Activated CD8-positive, alpha-beta memory T cell treated with anti-CD3 and anti-CD28 coated beads, Interleukin-2, amount 10 ng/mL, durations not matched to agents 7 days and 5 days (primary cell): ENCODE results near the gene CHST8. TPM values are rescaled to one million over a fixed set of nuclear protein-coding genes. Genes with fewer than 3 reads are reported as not detected.

Experiments used
- ATAC-seq: fragments of 150-1000 bp; cut with Tn5 transposase; one replicate; pipeline ENCODE4 v1.10.0; 2021; ENCODE audit warnings: moderate library complexity
- CTCF ChIA-PET: fragments of 350-600 bp; sonication (Branson Sonifier 250); formaldehyde crosslinking; loops from one replicate; lab custom pipeline; 2021; ENCODE audit warnings: antibody characterized with exemption; lab: Charles Lee
- DNase-seq: peaks from one replicate; pipeline ENCODE4 v3.0.0-alpha.2; 2020
- H3K27ac Mint-ChIP-seq: one replicate; pipeline ENCODE4 v1.8.0; 2021; ENCODE audit warnings: mild to moderate bottlenecking, mixed read lengths
- H3K27me3 Mint-ChIP-seq: one replicate; pipeline ENCODE4 v1.8.0; 2021; ENCODE audit warnings: mixed read lengths
- H3K36me3 Mint-ChIP-seq: one replicate; pipeline ENCODE4 v1.8.0; 2021; ENCODE audit warnings: mild to moderate bottlenecking, mixed read lengths
- H3K4me1 Mint-ChIP-seq: one replicate; pipeline ENCODE4 v1.8.0; 2021; ENCODE audit warnings: mixed read lengths
- H3K4me3 Mint-ChIP-seq: one replicate; pipeline ENCODE4 v1.8.0; 2021; ENCODE audit warnings: mild to moderate bottlenecking, moderate library complexity, mixed read lengths
- H3K9me3 Mint-ChIP-seq: one replicate; pipeline ENCODE4 v1.8.0; 2022; ENCODE audit warnings: low read depth, mixed read lengths
- total RNA-seq, 2 experiments: library from RNA; stranded (reverse); gene quantifications; one replicate each; pipeline ENCODE4 v1.2.3, GENCODE V29; 2021

Gene CHST8
- total RNA-seq, 2 experiments from 2014 or later = not detected

DNA sequence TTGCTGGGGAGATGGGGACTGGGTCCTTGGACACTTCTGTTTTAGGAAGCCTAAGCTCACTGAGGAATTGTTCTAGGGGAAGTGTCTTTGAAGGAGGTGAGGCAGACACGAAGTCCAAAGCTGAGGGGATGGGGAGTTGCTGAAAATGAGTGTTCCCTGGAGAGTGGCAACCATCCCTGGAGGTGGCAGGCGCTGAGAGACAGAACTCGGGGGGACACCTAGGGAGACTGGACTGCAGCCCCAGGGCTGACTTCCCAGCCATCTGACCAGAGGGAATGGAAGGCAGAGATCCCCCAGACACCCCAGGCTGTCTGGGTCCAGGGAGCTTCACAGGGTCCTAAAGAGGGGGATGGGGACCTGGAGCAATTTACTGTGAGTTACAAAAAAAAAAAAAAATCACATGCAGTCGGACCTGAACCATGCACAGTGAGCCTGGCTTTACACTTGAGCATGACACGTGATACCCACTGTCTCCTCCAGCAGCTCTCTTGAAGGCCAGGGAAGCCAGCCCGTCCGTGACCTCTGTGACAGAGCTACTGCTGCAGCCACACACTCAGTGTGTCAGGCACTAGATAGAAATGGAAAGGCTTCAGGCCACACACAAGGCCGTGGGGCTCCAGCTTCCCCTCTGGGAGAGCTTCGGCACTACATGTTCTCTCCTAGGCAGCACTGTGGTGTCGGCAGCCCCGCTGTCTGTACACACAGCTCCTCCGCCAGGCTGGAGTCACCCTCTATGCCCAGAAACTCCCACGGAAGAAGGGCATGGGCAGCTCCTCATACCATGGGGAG lies 97.8 kb downstream of the CHST8 start:
- Mint-ChIP-seq H3K4me3 (no peak overlapping the region), H3K9me3 (no peaks in the 10 kb centered on the region), H3K27ac (no peak overlapping the region), H3K36me3 (no peaks in the 10 kb centered on the region), H3K27me3 (no peaks in the 10 kb centered on the region), H3K4me1 (no peaks in the 10 kb centered on the region)
- CTCF ChIA-PET = no interaction called here
- DNase-seq (no peak), ATAC-seq (no peak)

DNA sequence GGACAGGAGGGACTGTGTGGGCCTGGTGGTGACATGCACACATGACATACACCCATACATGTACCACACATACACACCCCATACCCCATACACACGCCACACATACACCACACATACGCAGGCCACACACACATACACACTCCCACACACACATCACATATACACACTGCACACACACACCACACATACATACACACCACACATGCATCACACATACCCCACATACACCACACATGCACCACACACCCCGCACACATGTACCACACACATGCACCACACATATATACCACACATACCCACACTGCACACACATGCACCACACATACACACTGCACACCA lies 98.4 kb downstream of the CHST8 start:
- DNase-seq (no peak), ATAC-seq (no peak)
- H3K27me3 Mint-ChIP-seq = no peaks in the 10 kb centered on the region
- no peak overlapping the region for H3K4me3 Mint-ChIP-seq
- H3K9me3 Mint-ChIP-seq = no peaks in the 10 kb centered on the region
- H3K27ac Mint-ChIP-seq = no peak overlapping the region
- CTCF ChIA-PET = no interaction called here
- no peaks in the 10 kb centered on the region for H3K36me3 Mint-ChIP-seq
- H3K4me1 Mint-ChIP-seq = no peaks in the 10 kb centered on the region

DNA sequence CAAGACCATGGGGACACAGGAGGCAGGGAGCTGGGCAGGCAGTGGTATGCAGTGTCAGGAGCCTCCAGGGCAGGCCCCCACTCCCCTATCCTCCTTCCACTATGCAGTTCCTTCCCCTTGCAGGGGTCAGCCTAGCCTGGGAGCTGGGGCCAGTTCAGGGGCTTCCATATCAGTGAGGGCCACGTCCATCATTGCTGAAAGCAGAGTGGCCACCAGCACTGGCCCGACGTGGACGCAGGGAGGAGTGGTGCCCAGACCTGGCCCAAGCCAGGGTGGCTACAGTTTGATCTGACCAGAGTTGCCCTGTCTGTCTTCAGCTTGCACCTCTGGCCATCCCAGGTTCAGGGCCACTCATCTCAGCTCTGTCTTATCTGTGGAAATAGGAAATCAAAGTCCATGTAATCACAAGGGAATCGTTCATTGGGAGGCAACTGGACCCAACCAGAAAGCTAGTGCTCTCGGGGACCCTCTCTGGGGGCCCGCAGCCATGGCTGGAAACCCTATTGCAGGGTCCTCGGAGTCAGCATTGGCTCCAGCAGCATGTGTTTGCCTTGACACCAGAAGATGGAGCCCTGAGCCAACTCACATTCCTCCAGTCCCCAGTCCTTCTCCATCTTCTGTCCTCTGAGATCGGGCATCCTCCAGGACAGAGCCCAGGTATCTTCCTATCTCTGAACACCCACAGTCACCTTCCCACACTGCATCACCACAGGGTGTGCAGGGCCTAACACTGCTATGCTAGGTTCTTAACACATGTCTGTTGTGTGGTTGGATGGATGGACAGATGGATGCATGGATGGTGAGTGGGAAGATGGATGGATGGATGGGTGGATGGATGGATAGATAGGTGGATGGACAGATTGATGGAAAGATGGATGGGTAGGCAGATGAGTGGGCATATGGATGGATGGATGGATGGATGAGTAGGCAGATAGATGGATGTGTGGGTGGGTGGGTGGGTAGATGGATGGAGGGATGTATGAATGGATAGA lies 99.2 kb downstream of the CHST8 start:
- Mint-ChIP-seq H3K4me1 (no peaks in the 10 kb centered on the region), H3K27me3 (no peaks in the 10 kb centered on the region), H3K4me3 (no peak overlapping the region), H3K9me3 (no peaks in the 10 kb centered on the region), H3K36me3 (no peaks in the 10 kb centered on the region), H3K27ac (no peak overlapping the region)
- CTCF ChIA-PET = no interaction called here
- DNase-seq = no peak
- no peak for ATAC-seq

DNA sequence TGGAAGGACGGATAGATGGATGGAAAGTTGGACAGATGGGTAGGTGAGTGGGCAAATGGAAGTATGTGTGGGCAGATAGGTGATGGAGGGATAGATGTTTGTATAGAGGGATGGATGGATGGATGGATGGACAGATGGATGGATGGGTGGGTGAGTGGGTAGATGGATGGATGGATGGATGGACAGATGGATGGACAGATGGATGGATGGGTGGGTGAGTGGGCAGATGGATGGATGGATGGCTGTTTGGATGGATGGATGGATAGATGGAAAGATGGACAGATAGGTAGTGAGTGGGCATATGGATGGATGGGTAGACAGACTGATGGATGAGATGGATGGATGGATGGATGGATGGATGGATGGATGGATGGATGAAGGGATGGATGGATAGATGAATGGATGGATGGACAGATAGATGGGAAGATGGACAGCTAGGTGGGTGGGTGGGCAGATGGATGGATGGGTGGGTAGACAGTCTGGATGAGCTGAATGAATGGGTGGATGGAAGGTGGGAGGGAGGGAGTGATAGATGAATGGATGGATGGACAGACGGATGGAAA lies 100.1 kb downstream of the CHST8 start:
- H3K27me3 Mint-ChIP-seq = no peaks in the 10 kb centered on the region
- no peaks in the 10 kb centered on the region for H3K9me3 Mint-ChIP-seq
- no peaks in the 10 kb centered on the region for H3K4me1 Mint-ChIP-seq
- no peak for DNase-seq
- no peak for ATAC-seq
- no peak overlapping the region for H3K4me3 Mint-ChIP-seq
- no peak overlapping the region for H3K27ac Mint-ChIP-seq
- H3K36me3 Mint-ChIP-seq = no peaks in the 10 kb centered on the region
- CTCF ChIA-PET = no interaction called here

DNA sequence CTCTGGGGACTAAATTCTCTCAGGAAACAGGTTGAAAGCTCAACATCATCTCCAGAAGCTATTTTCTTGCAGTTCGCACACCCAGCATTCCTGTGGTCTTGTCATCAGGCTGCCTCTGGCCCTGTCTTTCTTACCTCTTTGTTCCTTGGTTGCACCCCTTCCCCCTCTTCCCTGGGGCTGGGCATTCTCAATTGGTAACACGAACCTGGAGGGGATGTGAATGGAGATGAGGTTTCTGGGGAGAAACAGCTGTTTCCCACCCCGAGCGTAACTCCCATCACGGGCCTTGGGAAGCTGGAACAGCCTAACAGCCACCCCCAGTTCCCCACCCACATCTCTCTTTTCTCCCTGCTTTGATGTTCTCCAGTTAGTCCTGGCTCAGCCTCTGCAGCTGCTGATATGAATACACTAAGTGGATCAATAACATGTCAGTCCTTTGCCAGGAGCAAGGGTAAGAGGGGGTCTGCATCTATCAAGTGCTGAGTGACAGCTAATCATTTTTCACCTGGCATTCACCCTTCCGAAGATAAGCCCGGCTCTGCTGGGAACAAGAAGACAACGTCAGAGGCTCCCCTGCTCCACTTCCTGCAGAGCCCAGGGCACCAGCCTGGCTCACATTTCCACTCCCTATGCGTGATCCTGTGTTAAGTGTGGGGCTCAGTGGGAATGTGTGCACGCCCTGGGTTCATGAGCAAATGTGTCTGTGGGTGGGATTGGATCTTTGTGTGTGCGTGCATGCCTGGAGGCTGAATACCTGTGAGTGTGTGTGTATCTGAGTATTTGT lies 100.9 kb downstream of the CHST8 start:
- Mint-ChIP-seq H3K9me3 (no peaks in the 10 kb centered on the region), H3K4me1 (no peaks in the 10 kb centered on the region), H3K27me3 (no peaks in the 10 kb centered on the region), H3K27ac (no peak overlapping the region), H3K36me3 (no peaks in the 10 kb centered on the region), H3K4me3 (no peak overlapping the region)
- DNase-seq (no peak), ATAC-seq (no peak)
- CTCF ChIA-PET = no interaction called here

DNA sequence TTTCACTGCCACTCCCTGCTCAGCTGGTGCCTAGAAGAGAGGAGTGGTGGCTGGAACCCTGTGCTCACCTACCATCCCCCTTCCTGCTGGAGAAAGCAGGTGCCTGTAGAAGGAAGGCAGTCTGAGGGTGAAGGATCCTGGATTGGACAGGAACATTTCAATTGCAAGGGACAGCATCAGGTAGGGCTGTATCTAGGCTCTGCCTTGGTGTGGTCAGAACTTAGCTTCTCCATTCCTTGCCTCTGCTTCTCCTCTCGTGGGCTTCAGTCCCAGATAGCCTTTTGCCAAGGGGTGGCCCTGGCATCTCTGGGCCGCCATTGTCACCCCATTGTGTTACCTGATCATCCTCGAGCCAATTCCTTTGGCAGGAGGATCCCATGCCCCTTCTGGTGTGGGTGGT lies 101.8 kb downstream of the CHST8 start:
- ATAC-seq = no peak
- Mint-ChIP-seq H3K27ac (no peak overlapping the region), H3K4me3 (no peak overlapping the region), H3K27me3 (no peaks in the 10 kb centered on the region), H3K4me1 (no peaks in the 10 kb centered on the region), H3K9me3 (no peaks in the 10 kb centered on the region), H3K36me3 (no peaks in the 10 kb centered on the region)
- CTCF ChIA-PET = no interaction called here
- DNase-seq = no peak

DNA sequence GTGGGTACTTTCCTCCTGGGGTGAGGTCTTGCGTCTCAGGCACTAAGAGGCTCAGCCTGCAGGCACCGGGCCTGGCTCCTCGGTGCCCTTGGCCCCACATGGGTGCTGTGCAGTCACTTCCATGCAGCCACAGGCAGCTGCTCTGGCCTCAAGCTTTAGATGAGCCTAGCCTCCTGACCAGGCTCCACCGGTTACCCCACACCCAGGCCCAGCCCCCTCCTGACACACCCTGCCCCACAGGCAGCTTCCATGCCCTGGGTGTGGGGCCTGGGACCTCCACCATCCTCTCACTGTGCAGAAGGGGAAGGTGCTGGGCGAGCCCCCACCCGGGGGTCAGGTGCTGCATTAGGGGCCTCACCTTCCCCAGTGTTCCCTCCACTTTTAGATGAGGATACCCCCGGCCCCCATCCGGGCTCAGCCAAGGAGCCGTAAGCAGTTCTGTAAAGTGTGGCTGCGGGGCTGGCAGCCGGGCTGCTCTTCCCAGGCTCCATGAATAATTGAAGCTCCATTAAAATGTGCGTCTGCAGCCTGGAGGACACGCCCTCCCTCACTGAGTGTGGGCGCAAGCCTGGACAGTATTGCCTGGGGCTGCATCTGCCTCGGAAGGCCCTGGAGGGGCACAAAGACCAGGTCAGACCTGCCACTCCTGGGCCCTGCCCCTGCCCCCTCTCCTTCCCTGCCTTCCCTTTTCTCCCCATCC lies 102.4 kb downstream of the CHST8 start:
- Mint-ChIP-seq H3K27me3 (no peaks in the 10 kb centered on the region), H3K4me1 (no peaks in the 10 kb centered on the region), H3K36me3 (no peaks in the 10 kb centered on the region), H3K9me3 (no peaks in the 10 kb centered on the region), H3K27ac (no peak overlapping the region), H3K4me3 (no peak overlapping the region)
- CTCF ChIA-PET = no interaction called here
- ATAC-seq = no peak
- no peak for DNase-seq

DNA sequence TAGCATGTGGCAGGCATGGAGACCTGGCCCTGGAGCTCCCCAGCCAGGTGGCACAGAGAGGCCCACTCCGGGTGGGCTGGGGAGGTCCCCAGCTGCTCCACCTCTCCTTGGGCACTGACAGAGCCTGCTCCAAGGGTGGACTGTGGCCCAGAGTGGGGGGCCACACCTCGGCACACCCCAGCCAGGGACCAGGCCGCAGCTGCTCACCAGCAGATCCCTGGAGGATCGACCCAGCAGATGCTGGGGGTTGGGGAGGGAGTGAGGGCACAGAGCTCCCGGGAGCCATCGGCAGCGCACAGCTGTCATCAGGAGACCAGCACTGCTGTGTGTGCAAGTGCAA lies 102.9 kb downstream of the CHST8 start:
- CTCF ChIA-PET = no interaction called here
- no peaks in the 10 kb centered on the region for H3K9me3 Mint-ChIP-seq
- H3K36me3 Mint-ChIP-seq = no peaks in the 10 kb centered on the region
- no peaks in the 10 kb centered on the region for H3K27me3 Mint-ChIP-seq
- H3K27ac Mint-ChIP-seq = no peak overlapping the region
- no peaks in the 10 kb centered on the region for H3K4me1 Mint-ChIP-seq
- ATAC-seq = no peak
- DNase-seq = no peak
- H3K4me3 Mint-ChIP-seq = no peak overlapping the region

DNA sequence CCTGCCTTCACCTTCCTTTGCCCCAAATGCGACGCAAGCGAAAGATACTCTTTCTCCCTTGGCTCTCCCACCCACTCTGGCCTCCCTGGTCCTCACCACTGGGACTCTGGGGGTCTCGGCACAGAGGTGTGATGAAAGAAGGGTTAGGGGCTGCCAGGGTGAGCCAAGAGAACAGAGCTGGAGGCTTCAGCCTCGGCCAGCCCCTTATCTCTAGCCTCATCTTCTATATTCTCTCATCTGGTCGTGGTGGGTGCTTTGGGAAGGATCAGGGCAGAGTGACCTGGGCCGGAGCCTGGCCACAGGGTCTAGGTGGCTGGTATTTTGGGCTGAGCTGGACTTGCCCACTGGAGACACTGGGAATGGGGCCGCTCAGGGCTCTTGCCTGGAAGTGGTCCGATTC lies 103.8 kb downstream of the CHST8 start:
- DNase-seq (no peak), ATAC-seq (no peak)
- no peaks in the 10 kb centered on the region for H3K36me3 Mint-ChIP-seq
- no peak overlapping the region for H3K4me3 Mint-ChIP-seq
- no peaks in the 10 kb centered on the region for H3K4me1 Mint-ChIP-seq
- H3K27ac Mint-ChIP-seq = no peak overlapping the region
- H3K9me3 Mint-ChIP-seq = no peaks in the 10 kb centered on the region
- CTCF ChIA-PET = no interaction called here
- H3K27me3 Mint-ChIP-seq = no peaks in the 10 kb centered on the region

DNA sequence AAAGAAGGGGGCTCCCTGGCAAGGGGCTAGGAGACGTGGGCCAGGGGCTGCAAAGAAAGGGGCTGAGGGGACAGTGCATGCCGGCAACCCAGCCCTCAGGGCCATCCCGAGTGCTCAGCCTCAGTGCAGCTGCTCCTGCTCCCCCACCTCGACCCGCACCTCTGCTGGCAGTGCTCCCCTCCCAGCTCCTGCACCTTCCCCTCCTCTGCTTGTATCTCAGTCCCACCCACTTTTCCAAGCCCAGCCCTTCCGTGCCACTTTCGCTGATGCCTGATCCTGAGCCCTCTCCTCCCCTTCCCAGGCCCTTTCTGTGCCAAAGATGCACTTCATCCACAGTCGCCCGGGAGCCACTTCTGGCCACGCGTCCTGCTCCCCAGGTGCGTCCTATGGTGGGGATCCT lies 105.0 kb downstream of the CHST8 start:
- DNase-seq (no peak), ATAC-seq (no peak)
- H3K36me3 Mint-ChIP-seq = no peaks in the 10 kb centered on the region
- CTCF ChIA-PET = no interaction called here
- no peak overlapping the region for H3K27ac Mint-ChIP-seq
- H3K27me3 Mint-ChIP-seq = no peaks in the 10 kb centered on the region
- no peaks in the 10 kb centered on the region for H3K4me1 Mint-ChIP-seq
- H3K4me3 Mint-ChIP-seq = no peak overlapping the region
- no peaks in the 10 kb centered on the region for H3K9me3 Mint-ChIP-seq

DNA sequence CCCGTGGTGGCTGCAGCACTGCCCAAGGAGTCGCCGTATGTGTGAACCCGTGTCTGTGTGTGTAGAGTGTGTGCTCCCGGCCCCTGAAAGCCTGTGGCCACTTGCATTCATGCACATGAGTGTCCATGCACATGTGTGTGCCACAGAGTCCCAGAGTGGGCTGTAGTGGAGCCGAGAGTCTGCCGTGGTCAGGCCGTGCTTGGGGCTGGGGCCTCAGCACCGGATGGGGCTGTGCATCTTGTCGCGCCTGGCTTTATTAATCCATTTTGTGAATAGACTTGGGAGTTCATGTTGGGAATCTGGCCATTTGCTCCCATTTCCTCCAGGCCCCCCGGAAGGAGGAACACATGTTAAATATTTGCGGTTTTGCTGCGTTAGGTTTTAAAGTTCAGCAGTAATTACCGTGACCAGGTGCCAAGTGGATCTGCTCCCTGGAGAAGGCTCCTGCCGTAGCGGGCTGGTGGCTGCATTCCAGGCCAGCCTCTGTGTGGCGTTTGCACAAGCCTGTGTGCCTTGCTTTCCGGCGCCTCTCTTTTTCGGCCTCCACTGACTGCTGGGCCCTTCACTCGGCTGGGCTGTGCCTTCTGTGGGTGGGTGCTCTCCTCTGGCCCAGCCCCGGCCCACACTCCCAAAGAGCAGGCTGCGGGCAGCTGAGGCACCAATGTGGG lies 105.7 kb downstream of the CHST8 start:
- ATAC-seq (no peak), DNase-seq (no peak)
- Mint-ChIP-seq H3K4me1 (no peaks in the 10 kb centered on the region), H3K36me3 (no peaks in the 10 kb centered on the region), H3K27me3 (no peaks in the 10 kb centered on the region), H3K27ac (no peak overlapping the region), H3K4me3 (no peak overlapping the region), H3K9me3 (no peaks in the 10 kb centered on the region)
- CTCF ChIA-PET = no interaction called here

DNA sequence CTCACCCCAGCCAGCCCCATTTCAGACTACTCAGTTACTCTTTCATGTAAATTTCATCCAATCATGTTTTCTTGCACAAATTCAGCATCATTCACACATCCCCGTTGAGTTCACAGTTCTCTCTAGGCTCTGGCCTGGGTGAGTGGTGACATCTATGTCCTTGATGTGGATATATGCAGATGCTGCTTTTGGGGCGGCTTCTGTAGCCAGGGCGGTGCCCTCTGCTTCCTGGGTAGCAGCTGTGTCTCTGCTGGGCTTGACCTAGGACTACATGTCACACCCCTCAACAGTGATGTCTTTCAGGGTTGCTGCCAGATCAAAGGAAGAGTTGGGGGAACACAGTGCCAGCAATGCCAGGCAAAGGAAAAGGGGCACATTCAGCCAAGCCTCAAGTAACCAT lies 106.4 kb downstream of the CHST8 start:
- DNase-seq = no peak
- no peaks in the 10 kb centered on the region for H3K9me3 Mint-ChIP-seq
- no peaks in the 10 kb centered on the region for H3K27me3 Mint-ChIP-seq
- no peak for ATAC-seq
- H3K27ac Mint-ChIP-seq = no peak overlapping the region
- no peaks in the 10 kb centered on the region for H3K4me1 Mint-ChIP-seq
- no peak overlapping the region for H3K4me3 Mint-ChIP-seq
- CTCF ChIA-PET = interaction anchor here (1.0 kb wide), 1 partner anchor 48 kb away, joined by 3 read pairs; no protein-coding TSS in a partner anchor
- no peaks in the 10 kb centered on the region for H3K36me3 Mint-ChIP-seq
